ENCODE results near the gene LDHB. TPM values are rescaled to one million over a fixed set of nuclear protein-coding genes. Genes with fewer than 3 reads are reported as not detected.

Gene LDHB
- total and polyA plus RNA-seq, 9 of the 15 experiments (the other 6 are each of a cell fraction or from before 2014, with no cell fraction given): 743 to 2,680 (median 968) TPM

DNA sequence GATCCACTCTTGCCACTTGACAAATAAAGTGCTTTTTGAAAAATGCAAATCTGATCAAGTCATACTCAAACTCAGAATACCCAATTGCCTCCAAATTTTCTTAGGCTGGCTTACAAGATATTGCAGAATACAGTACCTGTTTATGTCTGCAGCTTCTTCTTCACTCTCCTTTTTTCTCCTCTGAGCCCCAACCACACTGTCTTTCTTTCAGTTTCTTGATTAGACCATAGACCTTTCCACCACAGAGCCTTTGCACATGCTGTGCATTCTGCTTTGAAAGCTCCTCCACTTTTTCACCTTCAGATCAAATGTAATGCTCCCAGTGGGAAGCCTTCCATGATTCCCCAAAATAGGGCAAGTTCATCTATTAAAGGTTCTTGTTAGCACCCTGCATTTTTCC is 39.1 kb downstream of the LDHB start:
- Histone ChIP-seq H4K20me1 (replicated peaks; ENCODE audit: control insufficient read depth, insufficient read depth, low read length) (no peaks in the 10 kb centered on the region), H3K4me1 (replicated peaks in 1 of 2; ENCODE audit: control insufficient read depth in 2 of 2, insufficient read depth in 2 of 2, low read length in 2 of 2) (no peaks in the 10 kb centered on the region), H2AFZ (ENCODE audit: low read depth, low read length) (no peak overlapping the region), H3K27me3 (ENCODE audit: control insufficient read depth in 2 of 2, insufficient read depth in 2 of 2, low read length in 2 of 2) (no peaks in the 10 kb centered on the region), H3K36me3 (ENCODE audit: control insufficient read depth, insufficient read depth, low read length) (no peaks in the 10 kb centered on the region), H3K4me3 (no peak overlapping the region), H3K9me3 (replicated peaks; ENCODE audit: control insufficient read depth, insufficient read depth, low read depth, low read length) (no peaks in the 10 kb centered on the region), H3K9me1 (ENCODE audit: control insufficient read depth, insufficient read depth, low read length) (no peaks in the 10 kb centered on the region), H3K79me2 (ENCODE audit: control insufficient read depth, insufficient read depth, low read length) (no peaks in the 10 kb centered on the region), H3K4me2 (ENCODE audit: insufficient read depth, low read length) (no peak overlapping the region), H3K27ac (ENCODE audit: extremely low read depth, low read depth, low read length) (no peak overlapping the region), H3K9ac (ENCODE audit: insufficient read depth in 1 of 2, low read depth in 2 of 2, low read length in 2 of 2) (no peak overlapping the region)
- no peak for FAIRE-seq
- intact Hi-C loops (cut with micrococcal nuclease) (no loop called here), in situ Hi-C loops (cut with MboI) (no loop called here)
- ATAC-seq: no peak
- no peak for TF ChIP-seq EWSR1 (IDR thresholded peaks at IDR 0.05; ENCODE audit: borderline replicate concordance, low read depth, partially characterized antibody)
- TF ChIP-seq, protein P1, sequence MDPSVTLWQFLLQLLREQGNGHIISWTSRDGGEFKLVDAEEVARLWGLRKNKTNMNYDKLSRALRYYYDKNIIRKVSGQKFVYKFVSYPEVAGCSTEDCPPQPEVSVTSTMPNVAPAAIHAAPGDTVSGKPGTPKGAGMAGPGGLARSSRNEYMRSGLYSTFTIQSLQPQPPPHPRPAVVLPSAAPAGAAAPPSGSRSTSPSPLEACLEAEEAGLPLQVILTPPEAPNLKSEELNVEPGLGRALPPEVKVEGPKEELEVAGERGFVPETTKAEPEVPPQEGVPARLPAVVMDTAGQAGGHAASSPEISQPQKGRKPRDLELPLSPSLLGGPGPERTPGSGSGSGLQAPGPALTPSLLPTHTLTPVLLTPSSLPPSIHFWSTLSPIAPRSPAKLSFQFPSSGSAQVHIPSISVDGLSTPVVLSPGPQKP (CRISPR knock-in tag; IDR thresholded peaks at IDR 0.05): no peak
- no peak for TF ChIP-seq CBX5 (IDR thresholded peaks at IDR 0.05; ENCODE audit: borderline replicate concordance, low read depth)
- TF ChIP-seq ZNF644 (tag; IDR thresholded peaks at IDR 0.05; ENCODE audit: low read depth): no peak
- TF ChIP-seq, protein P2, sequence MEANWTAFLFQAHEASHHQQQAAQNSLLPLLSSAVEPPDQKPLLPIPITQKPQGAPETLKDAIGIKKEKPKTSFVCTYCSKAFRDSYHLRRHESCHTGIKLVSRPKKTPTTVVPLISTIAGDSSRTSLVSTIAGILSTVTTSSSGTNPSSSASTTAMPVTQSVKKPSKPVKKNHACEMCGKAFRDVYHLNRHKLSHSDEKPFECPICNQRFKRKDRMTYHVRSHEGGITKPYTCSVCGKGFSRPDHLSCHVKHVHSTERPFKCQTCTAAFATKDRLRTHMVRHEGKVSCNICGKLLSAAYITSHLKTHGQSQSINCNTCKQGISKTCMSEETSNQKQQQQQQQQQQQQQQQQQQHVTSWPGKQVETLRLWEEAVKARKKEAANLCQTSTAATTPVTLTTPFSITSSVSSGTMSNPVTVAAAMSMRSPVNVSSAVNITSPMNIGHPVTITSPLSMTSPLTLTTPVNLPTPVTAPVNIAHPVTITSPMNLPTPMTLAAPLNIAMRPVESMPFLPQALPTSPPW (CRISPR knock-in tag; IDR thresholded peaks at IDR 0.05): no peak
- no peak for TF ChIP-seq ZNF766 (CRISPR knock-in tag; conservative IDR thresholded peaks at IDR 0.05)
- no peak for TF ChIP-seq MEF2A (IDR thresholded peaks at IDR 0.05; ENCODE audit: control insufficient read depth, low read depth, low read length)
- no peak for TF ChIP-seq DPF2 (IDR thresholded peaks at IDR 0.05)
- no peak for TF ChIP-seq CREB1 (IDR thresholded peaks at IDR 0.05)
- no peak for TF ChIP-seq CREB1 (CRISPR knock-in tag; IDR thresholded peaks at IDR 0.05)
- TF ChIP-seq RAD51 (IDR thresholded peaks at IDR 0.05; ENCODE audit: borderline replicate concordance, low read depth): no peak
- TF ChIP-seq CBX1 (IDR thresholded peaks at IDR 0.05; ENCODE audit: low read depth): no peak
- TF ChIP-seq PCBP1 (IDR thresholded peaks at IDR 0.05; ENCODE audit: low read depth, low read length, poor library complexity, severe bottlenecking): no peak
- TF ChIP-seq RUNX1 (IDR thresholded peaks at IDR 0.05; ENCODE audit: low read depth): no peak
- TF ChIP-seq SOX6 (IDR thresholded peaks at IDR 0.05): no peak
- TF ChIP-seq HOXB6 (CRISPR knock-in tag; IDR thresholded peaks at IDR 0.05; ENCODE audit: borderline replicate concordance): no peak
- no peak for TF ChIP-seq ZNF239 (CRISPR knock-in tag; IDR thresholded peaks at IDR 0.05)
- ChIA-PET CTCF (ENCODE audit: low intra/inter-chr PET ratio) (no interaction called here), POLR2A (no interaction called here)
- no TSS peak for BruUV-seq (replicated peaks)
- DNase-seq (ENCODE audit: extremely low read depth in 1 of 4, low spot score in 3 of 4): no peak

All from K562 (cell line).